Ishikawa (cell line): ENCODE data around the gene COX7A2.

ENCODE experiments used
- CEBPB ChIP-seq: IDR thresholded peaks from 2 replicates; pipeline ENCODE4 v1.6.1; 2012
- CREB1 ChIP-seq: IDR thresholded peaks from 2 replicates; pipeline ENCODE4 v1.6.1; 2012; ENCODE audit warnings: low read depth
- EP300 ChIP-seq: IDR thresholded peaks from 2 replicates; pipeline ENCODE4 v1.6.1; 2012; ENCODE audit warnings: borderline replicate concordance
- NFIC ChIP-seq: IDR thresholded peaks from 2 replicates; pipeline ENCODE4 v1.6.1; 2012
- TAF1 ChIP-seq: IDR thresholded peaks from 2 replicates; pipeline ENCODE4 v1.6.1; 2012; ENCODE audit warnings: low read depth, mild to moderate bottlenecking

GRCh38 chr6:75209184-75209723 lies 34.3 kb downstream of the COX7A2 start:
- TF ChIP-seq EP300 (no peak), CEBPB (no peak), CREB1 (no peak), TAF1 (no peak), NFIC (no peak)
